GM18499 (cell line): ENCODE data around the gene RPS2.

Experiments
- ATAC-seq: cut with Tn5 transposase; IDR thresholded peaks from one replicate; pipeline ENCODE4 v1.9.1; 2021; ENCODE audit warnings: moderate number of reproducible peaks; ENCODE audit not compliant: insufficient read depth, unreplicated experiment

Gene RPS2

DNA sequence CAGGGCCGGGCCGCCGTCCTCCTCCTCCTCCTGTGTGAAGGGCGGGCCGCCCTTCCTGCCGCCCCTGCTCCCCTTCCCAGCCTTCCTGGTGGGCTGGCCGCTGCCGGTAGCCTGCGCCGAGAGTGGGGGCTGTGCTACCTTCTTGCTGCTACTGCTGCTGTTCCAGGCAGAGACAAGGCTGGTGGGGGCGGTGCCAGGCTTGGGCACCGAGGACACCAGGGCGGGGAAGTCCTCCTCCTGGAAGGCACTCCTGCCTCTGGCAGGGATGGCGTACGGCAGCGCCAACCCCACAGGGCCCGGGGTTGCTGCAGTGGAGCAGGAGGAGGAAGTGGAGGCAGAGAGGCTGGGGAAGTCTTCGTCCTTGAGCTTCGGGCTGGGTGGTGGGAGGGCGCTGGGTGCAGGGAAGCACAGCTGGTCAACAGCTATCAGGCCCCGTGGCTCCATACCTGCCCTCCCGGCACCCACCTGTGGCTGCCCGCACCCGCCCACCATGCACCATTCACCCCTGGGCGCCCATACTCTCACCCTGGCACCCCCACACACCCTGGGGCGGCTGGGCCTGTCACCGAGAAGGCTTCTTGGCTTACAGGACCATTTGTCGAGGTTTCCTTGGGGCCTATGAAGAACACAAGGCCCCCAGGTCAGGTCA is 35.4 kb upstream of the RPS2 start:
- ATAC-seq = no peak

DNA sequence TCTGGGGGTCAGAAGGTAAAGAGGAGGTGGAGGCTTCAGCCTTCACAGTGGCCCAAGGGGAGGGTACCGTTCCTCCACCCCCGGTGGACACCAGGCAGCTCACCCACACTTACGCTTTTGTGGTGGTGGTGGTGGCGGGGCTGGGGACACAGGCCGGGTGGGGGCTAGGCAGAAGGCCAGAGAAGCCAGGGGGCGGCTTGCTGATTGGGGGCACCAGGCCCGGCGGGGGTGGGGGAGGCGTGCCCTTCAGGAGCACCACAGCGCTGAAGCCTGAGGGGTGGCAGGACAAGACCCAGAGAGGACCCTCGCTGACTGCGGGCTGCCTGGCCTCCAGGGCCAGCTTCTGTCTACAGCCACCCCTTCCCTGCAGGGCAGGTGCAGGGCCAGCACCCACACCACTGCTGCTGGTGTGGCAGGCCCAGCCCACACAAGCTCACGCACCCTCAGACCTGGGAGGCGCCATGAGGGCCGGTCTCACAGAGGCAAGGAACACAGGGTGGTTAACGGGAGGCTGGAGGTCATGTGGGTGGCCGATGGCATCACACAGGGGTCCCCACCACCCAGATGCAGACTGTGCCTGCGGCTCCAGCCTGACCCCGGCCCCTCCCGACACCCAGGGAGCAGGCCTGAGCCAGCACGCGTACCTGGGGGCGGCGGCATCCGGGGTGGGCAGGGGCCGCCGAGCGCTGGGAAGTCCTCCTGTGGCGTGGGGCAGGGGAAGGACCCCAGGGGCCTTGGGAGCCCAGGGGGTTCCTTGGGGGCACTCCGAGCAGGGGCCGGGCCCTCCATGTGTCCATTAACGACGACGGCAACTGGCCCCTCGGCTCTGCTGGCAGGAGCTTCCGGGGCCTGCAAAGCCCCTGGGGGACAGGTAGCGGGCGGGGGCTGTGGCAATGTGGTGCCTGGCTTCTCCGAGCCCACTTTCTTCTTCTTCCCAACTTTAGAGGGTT is 34.5 kb upstream of the RPS2 start:
- ATAC-seq = no peak

DNA sequence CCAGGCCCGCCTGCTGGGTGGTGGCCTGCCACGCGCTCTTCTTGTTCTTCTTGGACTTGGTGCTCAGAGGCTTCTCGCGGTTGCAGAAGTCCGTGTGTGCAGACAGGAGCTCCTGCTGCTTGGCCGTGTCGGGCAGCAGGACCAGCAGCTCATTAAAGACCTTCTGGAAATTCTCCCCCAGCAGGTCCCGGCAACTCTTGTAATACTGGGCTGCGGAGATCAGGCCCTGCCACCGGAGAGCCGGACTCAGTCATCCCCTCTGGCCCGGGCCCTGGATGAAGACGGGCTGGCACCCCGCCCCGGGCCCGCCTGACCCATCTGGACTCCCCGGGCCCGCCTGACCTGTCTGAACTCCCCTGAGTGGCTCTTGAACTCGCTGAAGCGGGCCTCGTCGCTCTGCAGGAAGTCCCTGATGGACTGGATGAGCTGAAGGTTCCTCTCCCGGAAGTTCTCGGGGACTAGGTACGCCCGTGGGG is 33.8 kb upstream of the RPS2 start:
- ATAC-seq = no peak

DNA sequence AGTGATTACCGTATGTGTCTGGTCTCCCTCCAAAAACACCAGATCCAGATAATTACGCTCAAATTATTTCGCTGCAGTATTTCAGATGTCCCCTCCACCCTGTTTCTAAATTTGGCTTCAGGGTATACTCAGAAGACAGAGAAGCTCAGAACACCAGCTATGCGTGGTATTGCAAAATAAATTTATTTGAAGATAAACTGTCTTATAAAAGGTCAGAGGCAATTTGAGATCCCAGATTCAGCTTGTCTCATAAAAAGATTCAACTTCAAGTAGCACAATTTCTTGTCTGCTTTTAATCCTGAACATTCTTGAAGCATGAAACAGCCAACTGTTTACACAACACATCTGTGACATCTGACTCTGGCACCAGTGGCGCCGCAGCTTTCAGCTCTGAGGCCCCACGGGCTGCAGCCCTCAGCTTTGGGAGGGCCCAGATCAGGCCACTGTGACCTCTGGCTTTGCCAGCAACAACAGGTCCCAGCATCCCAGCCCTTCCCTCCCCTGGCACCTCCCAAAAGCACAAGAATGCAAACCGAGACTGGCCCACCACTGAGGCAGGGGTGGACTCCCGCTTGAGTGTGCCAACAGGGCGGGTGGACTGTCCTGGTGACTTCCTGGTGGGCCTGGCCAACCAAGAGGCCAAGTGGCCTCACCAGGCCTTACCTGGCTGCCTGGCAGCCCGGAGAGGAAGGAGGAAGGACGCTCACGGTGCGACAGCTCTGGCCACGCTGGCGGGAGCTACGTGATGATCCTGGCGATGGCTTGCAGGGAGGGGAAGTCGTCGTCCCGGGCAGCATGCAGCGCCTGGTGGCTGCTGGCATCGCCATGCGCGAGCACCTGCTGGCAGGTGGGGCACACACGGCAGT is 33.1 kb upstream of the RPS2 start:
- ATAC-seq = no peak

DNA sequence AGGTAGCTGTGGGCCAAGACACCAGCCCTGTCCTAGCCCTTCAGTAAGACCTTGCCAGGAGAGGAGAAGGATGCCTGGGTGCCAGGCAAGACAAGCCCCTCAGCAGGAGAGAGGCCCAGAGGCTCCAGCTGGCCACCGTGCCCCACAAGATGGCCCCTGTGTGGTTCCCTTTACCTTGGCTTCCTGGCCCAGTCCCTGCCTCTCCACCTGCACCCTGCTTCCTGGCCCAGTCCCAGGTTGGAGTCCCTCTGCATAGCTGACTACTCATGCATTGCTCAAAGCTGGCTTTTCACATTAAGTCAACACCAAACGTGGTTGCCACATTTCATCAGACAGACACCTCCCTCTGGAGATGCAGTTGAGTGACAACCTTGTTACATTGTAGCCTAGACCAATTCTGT is 29.1 kb upstream of the RPS2 start:
- no peak for ATAC-seq

DNA sequence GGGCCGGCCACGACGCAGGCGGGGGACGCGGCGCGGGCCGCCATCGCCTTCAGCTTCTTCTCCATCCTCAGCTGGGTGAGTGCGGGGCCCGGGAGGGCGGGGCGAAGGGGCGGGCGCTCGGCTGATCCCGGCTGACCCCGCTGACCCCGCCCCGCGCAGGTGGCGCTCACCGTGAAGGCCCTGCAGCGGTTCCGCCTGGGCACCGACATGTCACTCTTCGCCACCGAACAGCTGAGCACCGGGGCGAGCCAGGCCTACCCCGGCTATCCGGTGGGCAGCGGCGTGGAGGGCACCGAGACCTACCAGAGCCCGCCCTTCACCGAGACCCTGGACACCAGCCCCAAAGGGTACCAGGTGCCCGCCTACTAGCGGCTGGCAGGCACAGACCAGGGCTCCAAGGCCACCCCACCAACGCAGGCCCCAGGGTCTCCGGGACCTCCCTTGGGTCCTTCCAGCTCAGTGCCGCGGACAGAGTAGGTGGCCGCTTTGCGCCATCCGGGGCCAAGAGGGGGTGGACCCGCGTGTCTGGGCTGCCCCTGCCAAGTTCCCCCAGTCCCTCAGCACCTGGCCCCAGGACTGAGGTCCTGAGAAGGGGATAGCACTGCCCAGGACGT is 28.2 kb upstream of the RPS2 start:
- no peak for ATAC-seq

DNA sequence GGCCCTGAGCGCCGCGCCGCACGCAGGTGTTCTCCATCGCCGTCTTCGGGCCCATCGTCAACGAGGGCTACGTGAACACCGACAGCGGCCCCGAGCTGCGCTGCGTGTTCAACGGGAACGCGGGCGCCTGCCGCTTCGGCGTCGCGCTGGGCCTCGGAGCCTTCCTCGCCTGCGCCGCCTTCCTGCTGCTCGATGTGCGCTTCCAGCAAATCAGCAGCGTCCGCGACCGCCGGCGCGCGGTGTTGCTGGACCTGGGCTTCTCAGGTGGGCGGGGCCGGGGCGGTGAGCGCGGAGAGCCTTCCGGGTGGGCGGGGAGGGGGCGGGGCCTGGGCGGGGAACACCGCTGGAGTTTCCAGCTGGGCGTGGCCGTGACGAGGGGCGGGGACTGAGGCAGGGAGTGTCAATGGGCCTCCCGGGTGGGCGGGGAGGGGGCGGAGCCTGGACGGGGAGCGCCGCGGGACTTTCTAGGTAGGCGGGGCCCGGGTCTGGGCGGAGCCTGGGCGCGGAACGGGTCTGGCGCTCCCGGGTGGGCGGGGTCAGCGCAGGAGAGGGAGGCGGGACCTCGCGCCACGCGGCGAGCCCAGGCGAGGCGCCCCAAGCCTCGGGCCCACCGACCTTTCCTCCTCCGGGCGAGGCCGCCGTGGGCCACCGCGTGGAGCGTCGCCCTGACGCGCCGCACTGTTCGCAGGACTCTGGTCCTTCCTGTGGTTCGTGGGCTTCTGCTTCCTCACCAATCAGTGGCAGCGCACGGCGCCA is 27.5 kb upstream of the RPS2 start:
- ATAC-seq = no peak

DNA sequence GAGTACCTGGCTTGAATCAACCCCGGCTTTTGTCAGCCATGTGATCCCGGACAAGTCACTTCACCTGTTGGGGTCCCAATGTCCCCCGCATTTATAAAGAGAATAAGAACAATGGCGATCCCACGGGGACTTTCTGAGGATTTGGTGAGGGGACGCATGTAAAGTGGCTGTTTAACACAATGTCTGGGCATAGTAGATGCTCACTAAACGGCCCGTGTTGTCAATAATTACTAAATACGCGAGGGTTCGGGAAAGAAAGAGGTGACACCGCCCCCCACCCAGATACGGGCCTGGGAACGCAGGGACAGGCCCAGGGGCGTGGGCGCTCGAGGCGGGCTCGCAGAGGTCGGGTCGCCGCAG is 26.9 kb upstream of the RPS2 start:
- ATAC-seq = no peak

DNA sequence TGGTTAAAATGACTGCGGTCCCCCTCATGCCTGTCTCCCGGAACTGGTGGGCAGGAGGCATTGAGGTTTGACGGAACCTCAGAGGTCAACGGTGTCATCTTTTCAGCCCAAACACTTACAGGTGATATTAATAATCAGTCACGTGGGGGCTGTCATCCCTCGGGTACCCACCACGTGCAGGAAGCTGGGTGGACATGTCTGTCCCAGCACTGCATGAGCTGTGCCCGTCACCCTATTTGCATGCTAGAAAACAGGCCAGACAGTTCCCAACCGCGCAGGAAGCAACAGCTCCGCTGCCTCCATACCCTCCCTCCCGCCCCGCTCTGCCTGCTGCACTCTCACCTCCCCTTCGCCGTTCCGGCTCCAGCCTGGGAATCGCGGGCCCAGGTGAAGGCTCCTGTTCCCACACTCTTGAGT is 26.5 kb upstream of the RPS2 start:
- ATAC-seq = peak; percentile 39

DNA sequence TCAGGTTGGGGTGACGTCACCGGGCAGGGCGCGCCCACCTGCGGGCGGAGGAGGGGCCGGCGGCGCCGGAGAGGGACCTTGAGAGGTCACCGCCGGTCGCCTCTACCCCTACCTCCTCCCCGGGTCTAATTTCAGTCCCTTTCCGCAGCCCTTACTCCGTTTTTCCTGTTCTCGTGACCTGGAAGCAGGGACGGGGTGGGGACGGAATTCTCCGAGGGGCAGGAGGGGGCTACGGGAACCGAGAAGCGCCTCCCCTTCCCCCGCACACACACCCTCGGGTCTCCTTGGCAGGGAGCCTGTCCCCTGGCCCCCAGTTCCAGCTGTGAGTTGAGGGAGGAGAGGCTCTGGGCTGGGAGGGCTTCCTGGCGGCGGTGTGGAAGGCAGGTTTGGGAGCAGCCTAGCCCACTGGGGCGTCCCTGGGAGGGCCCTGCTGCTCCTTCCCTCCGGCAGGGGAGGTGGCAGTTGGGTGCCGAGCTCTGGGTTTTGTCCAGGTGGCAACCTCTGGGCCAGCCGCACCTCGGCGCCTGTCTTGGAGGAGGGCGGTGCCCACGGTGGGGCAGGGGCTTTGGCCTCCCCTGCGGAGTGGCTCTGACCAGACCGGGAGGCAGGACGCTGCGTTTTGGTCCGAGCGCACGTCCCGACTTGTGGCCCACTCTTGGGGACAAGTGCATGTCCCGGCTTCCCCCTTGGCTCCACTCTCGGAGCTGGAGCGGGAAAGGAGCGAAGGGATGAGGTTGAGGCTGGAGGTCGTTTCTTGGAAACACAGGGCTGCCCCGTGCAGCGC is 25.9 kb upstream of the RPS2 start:
- no peak for ATAC-seq

DNA sequence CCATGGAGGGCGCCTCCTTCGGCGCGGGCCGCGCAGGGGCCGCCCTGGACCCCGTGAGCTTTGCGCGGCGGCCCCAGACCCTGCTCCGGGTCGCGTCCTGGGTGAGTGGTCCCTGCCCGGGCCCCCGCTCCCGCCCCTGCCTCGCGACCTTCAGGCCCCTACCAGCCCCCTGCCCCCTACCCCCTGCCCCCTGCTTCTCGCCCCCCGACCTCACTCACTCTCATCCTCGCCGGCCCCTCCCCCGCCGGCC is 25.4 kb upstream of the RPS2 start:
- ATAC-seq = no peak

DNA sequence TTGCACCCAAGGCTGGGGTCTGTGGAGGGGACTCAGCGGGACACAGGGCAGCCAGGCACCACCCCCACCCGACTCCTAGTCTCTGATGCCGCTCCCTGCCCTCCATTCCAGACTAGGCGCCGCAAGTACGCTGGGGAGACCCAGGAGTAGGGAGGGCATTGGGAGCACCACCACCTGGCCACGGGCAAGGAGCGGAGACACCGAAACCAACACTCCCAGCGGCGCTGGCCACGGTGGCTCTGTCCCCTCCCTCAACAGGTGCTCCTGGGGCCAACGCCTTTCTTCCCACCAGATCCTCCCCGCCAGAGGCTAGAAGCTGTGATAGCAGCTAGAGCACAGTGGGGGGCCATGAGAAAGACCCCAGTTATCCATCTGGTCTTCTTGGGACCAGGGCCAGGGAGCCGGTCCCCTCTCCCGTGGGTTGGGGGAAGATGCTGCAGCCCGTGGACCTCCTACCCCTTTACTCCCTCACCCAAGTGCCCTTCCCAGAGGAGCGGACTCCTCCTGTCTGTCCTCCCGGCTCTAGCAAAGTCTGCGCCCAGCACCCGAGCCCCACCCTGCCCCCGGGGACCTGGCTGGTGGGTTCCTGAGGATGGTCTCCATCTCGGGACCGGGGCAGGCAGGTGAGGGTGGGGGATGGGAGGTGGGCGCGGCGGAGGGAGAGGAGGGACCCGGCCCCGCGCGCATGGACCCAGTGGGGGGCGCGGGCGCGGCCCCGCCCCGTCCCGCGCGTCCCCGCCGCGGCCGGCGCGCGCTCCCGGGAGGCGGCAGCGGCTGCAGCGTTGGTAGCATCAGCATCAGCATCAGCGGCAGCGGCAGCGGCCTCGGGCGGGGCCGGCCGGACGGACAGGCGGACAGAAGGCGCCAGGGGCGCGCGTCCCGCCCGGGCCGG is 24.8 kb upstream of the RPS2 start, which contains the start of gene SYNGR3:
SYNGR3 (plus strand) TSS at position 762 of the 892 bp plus-strand sequence. CDS start 133 bp downstream, outside the sequence.
- ATAC-seq = no peak

DNA sequence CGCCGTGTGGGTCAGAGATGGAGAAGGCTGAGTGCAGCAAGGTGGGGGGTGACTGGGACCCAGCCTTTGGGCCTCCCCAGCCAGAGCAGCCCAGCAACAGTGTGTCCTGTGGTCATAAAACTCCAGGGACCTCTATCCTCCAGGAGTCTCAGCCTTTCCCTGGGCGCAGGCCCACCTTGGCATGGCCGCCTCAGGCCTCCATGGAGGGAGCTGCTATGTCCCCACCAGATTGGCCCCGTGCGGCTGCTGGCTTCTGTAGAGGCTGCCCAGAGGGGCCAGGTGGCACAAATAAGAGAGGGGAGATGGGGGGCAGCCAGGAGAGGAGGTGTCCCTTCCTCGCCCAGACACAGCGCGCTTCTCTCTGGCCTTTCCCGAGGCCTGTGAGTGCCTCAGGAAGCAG is 22.6 kb upstream of the RPS2 start:
- ATAC-seq = no peak

DNA sequence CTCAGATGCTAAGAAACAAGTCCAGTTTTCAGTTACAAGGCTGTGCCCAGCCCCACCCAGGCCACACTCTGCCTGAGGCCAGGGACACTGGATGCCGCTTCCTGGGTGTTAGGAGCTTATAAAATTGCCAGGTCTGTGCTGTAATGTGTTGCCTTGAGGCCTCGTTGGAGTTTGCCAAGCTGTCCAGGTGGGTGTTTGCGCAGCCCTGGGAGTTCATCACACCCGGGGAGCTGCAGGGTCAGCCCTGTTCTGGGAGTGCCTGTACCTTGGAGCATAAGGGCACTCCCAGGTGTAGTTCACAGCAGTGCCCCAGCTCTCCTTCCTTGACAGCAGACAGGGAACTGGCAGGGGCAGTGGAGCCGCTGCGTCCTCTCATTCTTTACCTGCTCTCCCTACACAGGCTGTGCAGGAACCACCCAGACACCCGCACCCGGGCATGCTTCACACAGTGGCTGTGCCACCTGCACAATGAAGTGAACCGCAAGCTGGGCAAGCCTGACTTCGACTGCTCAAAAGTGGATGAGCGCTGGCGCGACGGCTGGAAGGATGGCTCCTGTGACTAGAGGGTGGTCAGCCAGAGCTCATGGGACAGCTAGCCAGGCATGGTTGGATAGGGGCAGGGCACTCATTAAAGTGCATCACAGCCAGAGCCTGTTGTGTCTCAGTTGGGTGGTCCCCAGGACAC is 21.0 kb upstream of the RPS2 start:
- ATAC-seq = no peak

DNA sequence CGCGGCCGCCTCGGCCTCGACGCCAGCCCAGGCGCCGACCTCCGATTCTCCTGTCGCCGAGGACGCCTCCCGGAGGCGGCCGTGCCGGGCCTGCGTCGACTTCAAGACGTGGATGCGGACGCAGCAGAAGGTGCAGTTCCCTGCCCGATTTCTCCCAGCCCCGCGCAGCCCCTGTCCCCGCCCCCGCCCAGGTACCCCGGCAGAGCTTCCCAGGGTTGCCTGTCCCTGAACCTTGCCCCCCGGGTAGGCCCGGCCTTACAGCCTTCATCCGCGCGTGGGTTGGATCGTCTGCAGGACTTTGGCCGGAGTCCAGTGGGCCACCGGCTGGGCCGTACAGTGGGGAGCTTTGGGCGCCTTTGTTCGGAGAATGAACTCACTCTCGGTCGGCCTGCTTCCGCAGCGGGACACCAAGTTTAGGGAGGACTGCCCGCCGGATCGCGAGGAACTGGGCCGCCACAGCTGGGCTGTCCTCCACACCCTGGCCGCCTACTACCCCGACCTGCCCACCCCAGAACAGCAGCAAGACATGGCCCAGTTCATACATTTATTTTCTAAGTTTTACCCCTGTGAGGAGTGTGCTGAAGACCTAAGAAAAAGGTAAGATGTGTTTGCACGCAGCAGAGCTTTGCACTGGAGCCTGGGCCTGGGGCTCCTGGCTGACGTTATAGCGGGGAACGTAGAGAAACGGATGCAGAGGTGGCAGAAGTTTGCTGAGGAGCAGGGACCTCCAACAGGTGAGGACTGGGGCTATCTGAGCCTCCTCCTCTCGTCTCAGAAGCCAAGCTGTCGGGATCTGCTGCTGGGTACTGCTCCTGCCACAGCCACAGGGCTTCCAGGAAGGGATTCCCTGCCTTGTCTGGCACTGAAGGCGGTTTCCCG is 20.0 kb upstream of the RPS2 start:
- no peak for ATAC-seq

DNA sequence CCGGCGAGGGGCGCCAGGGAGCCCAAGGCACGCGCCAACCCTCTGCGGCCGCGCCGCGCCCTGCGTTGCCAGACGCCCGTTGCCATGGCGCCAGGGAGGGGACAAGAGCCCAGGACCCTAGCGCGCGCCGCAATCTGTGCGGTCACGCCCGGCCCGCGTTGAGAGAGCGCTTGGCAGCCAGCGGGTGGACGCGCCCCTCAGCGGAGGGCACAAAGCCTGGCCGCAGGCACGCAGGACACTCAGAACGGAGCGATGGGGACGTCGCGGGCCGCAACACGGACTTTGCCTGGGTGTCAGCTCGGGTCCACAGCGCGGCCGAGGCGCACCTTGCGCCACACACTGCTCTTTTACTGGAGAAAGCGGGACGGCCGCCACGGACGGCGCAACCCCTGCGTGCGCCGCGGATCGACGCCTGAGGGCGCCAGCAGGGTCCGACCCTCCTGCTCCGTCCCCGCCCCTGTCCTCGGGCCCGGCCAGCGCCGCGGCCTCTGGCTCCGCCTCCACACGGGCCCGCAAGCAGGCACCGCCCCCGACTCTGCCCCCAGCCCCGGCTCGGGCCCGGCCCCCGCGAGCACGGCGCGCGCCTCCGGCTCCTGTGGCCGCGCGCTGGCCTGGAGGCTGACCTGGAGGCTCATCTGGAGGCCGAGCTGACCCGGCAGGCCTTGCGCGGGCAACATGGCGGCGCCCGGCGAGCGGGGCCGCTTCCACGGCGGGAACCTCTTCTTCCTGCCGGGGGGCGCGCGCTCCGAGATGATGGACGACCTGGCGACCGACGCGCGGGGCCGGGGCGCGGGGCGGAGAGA is 19.1 kb upstream of the RPS2 start, which contains the start of gene GFER:
GFER (plus strand) TSS at position 650 of the 803 bp plus-strand sequence; CDS start at position 676, 26 bp downstream.
- no peak for ATAC-seq
